ENCODE results near the gene LRBA. TPM values are rescaled to one million over a fixed set of nuclear protein-coding genes. Genes with fewer than 3 reads are reported as not detected.

LRBA gene
- total RNA-seq, 1 donor from 2014 or later: 46.2 TPM

GRCh38 chr4:150315691-150316090 lies 699.4 kb downstream of the LRBA start:
- Histone ChIP-seq H3K4me1 (no peaks in the 10 kb centered on the region), H3K27ac (no peak overlapping the region), H3K27me3 (ENCODE audit: low read depth) (no peaks in the 10 kb centered on the region), H3K9me3 (no peaks in the 10 kb centered on the region), H3K4me3 (no peak overlapping the region), H3K36me3 (no peaks in the 10 kb centered on the region)
- ATAC-seq: no peak
- intact Hi-C loops (cut with DNase I): no loop called here
- no peak for TF ChIP-seq CTCF (IDR thresholded peaks at IDR 0.05)
- DNase-seq: no peak

- Histone ChIP-seq H3K9me3 (no peaks in the 10 kb centered on the region), H3K27me3 (ENCODE audit: low read depth) (no peaks in the 10 kb centered on the region), H3K4me1 (no peaks in the 10 kb centered on the region), H3K4me3 (no peak overlapping the region), H3K27ac (no peak overlapping the region), H3K36me3 (no peaks in the 10 kb centered on the region)
- ATAC-seq (no peak), DNase-seq (no peak)
- TF ChIP-seq CTCF (IDR thresholded peaks at IDR 0.05): no peak
- intact Hi-C loops (cut with DNase I): no loop called here
Observed at GRCh38 chr4:150315175-150315574, 699.9 kb downstream of the LRBA start.

- H3K4me1 ChIP-seq: no peaks in the 10 kb centered on the region
- H3K27me3 ChIP-seq (ENCODE audit: low read depth): no peaks in the 10 kb centered on the region
- no peak overlapping the region for H3K4me3 ChIP-seq
- no peak for ATAC-seq
- no peak for TF ChIP-seq CTCF (IDR thresholded peaks at IDR 0.05)
- no peak overlapping the region for H3K27ac ChIP-seq
- no peaks in the 10 kb centered on the region for H3K36me3 ChIP-seq
- no peaks in the 10 kb centered on the region for H3K9me3 ChIP-seq
- intact Hi-C loops (cut with DNase I): no loop called here
- no peak for DNase-seq
Observed at GRCh38 chr4:150314031-150314430, 701.1 kb downstream of the LRBA start.

GRCh38 chr4:150310159-150310895 lies 704.8 kb downstream of the LRBA start:
- DNase-seq (no peak), ATAC-seq (no peak)
- no peaks in the 10 kb centered on the region for H3K36me3 ChIP-seq
- H3K27me3 ChIP-seq (ENCODE audit: low read depth): no peaks in the 10 kb centered on the region
- intact Hi-C loops (cut with DNase I): no loop called here
- TF ChIP-seq CTCF (IDR thresholded peaks at IDR 0.05): no peak
- no peaks in the 10 kb centered on the region for H3K4me1 ChIP-seq
- H3K27ac ChIP-seq: no peak overlapping the region
- no peak overlapping the region for H3K4me3 ChIP-seq
- no peaks in the 10 kb centered on the region for H3K9me3 ChIP-seq

- Histone ChIP-seq H3K27me3 (ENCODE audit: low read depth) (no peaks in the 10 kb centered on the region), H3K4me1 (no peaks in the 10 kb centered on the region)
- no peak for ATAC-seq
Observed at GRCh38 chr4:150308824-150309472, 706.1 kb downstream of the LRBA start.

More at GRCh38 chr4:150308824-150309472, 706.1 kb downstream of the LRBA start:
- Histone ChIP-seq H3K36me3 (no peaks in the 10 kb centered on the region), H3K27ac (no peak overlapping the region), H3K4me3 (no peak overlapping the region), H3K9me3 (no peaks in the 10 kb centered on the region)
- DNase-seq: no peak
- TF ChIP-seq CTCF (IDR thresholded peaks at IDR 0.05): no peak
- intact Hi-C loops (cut with DNase I): no loop called here

Measured in lower lobe of right lung (tissue), 2 donors.